SKM-1 treated with dmso at 0.1 percent for 144 hours (cell line): ENCODE results near the gene SLC2A14.
A peak's percentile ranks its signal among the peaks of the same experiment; 100 is the strongest.
"Not testable (repeated sequence)": the region's sequence is repeated elsewhere in the genome, so short reads cannot be mapped to it uniquely, and the experiment has no call there.

Experiments
- DNase-seq: peaks from one replicate; lab custom pipeline; 2025; ENCODE audit not compliant: unreplicated experiment; lab: John Stamatoyannopoulos, UW

SLC2A14 gene

GRCh38 chr12:7870335-7870734, 2.4 kb downstream of the SLC2A14 start:
- DNase-seq, result no peak

GRCh38 chr12:7869137-7869536, 3.6 kb downstream of the SLC2A14 start:
- DNase-seq, result no peak

GRCh38 chr12:7868391-7868790, 4.3 kb downstream of the SLC2A14 start:
- DNase-seq, result no peak

GRCh38 chr12:7864601-7865150, 8.0 kb downstream of the SLC2A14 start:
- no peak for DNase-seq

GRCh38 chr12:7862814-7863348, 9.8 kb downstream of the SLC2A14 start:
- DNase-seq, result not testable (repeated sequence)

- DNase-seq, result not testable (repeated sequence)
Observed at GRCh38 chr12:7862301-7862700, 10.4 kb downstream of the SLC2A14 start.

GRCh38 chr12:7859552-7859951, 13.2 kb downstream of the SLC2A14 start:
- DNase-seq, result no peak

GRCh38 chr12:7857971-7858370, 14.7 kb downstream of the SLC2A14 start:
- no peak for DNase-seq

GRCh38 chr12:7856516-7856915, 16.2 kb downstream of the SLC2A14 start:
- no peak for DNase-seq

- DNase-seq, result no peak
Observed at GRCh38 chr12:7853557-7853956, 19.2 kb downstream of the SLC2A14 start.

- not testable (repeated sequence) for DNase-seq
Observed at GRCh38 chr12:7851622-7852081, 21.1 kb downstream of the SLC2A14 start.

- DNase-seq, result not testable (repeated sequence)
Observed at GRCh38 chr12:7850099-7850498, 22.6 kb downstream of the SLC2A14 start.

- DNase-seq, result not testable (repeated sequence)
Observed at GRCh38 chr12:7848098-7848422, 24.7 kb downstream of the SLC2A14 start.

GRCh38 chr12:7847226-7848097, 25.3 kb downstream of the SLC2A14 start:
- DNase-seq, result not testable (repeated sequence)

GRCh38 chr12:7844116-7844515, 28.6 kb downstream of the SLC2A14 start:
- no peak for DNase-seq

GRCh38 chr12:7843583-7843982, 29.1 kb downstream of the SLC2A14 start:
- not testable (repeated sequence) for DNase-seq

GRCh38 chr12:7843149-7843548, 29.6 kb downstream of the SLC2A14 start:
- not testable (repeated sequence) for DNase-seq

- not testable (repeated sequence) for DNase-seq
Observed at GRCh38 chr12:7842444-7842843, 30.3 kb downstream of the SLC2A14 start.

GRCh38 chr12:7839848-7840247, 32.9 kb downstream of the SLC2A14 start:
- not testable (repeated sequence) for DNase-seq

- not testable (repeated sequence) for DNase-seq
Observed at GRCh38 chr12:7839226-7839625, 33.5 kb downstream of the SLC2A14 start.

GRCh38 chr12:7837366-7837765, 35.3 kb downstream of the SLC2A14 start:
- peak; percentile 52 for DNase-seq

- no peak for DNase-seq
Observed at GRCh38 chr12:7835766-7836165, 36.9 kb downstream of the SLC2A14 start.
